HG03175 (cell line): Measurements from ENCODE around the gene TVP23A.
"Not testable (repeated sequence)": the region's sequence is repeated elsewhere in the genome, so short reads cannot be mapped to it uniquely, and the experiment has no call there.

Source experiments
- ATAC-seq: cut with Tn5 transposase; IDR thresholded peaks from one replicate; pipeline ENCODE4 v1.9.1; 2021; ENCODE audit warnings: mild to moderate bottlenecking, moderate library complexity; ENCODE audit not compliant: unreplicated experiment

The TVP23A gene

GRCh38 chr16:10752843-10753523 lies 65.6 kb downstream of the TVP23A start:
- peak; percentile 66 for ATAC-seq

DNA sequence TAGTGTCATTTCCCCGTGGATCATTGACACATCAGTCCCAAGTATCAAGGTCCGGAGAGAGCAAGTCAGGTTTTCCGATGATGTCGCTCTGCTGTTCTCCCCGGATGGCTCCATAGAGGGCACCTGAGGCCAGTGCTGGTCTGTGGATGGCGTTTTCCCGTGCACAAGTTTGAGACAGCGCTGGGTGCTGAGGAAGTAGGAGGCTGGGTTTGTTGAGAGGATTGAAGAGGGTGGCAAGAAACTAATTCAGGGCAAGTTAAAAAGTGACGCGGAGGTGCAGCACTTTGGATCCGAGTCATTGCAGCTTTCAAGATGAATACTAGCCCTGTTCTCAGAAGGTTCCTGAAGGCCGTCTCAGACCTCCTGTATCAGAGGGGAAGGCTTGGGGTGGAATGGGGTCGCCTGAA lies 67.3 kb downstream of the TVP23A start:
- ATAC-seq = no peak

- ATAC-seq = no peak
Observed at GRCh38 chr16:10750793-10751192, 67.8 kb downstream of the TVP23A start.

DNA sequence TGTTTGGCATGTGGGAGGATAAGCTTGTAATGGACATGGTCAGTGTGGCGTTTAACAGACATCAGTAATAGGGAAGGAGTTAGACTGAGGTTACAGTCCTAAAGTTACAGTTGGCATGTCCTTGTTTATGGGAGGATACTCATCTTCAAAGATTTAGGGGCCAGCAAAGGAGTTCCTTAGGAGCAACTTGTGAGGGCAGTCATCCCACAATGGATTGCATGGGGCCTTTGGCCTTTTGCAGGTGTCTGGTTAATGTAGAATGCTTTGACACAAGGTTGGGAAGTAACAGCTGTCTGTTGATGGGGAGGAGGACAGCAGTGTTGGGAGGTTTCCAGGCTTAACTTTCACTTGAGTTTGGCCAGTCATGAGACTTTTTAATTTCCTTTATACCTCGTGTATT lies 72.8 kb downstream of the TVP23A start:
- ATAC-seq = no peak

GRCh38 chr16:10744370-10745030 lies 74.1 kb downstream of the TVP23A start:
- ATAC-seq = no peak

- ATAC-seq = peak; percentile 88
Observed at GRCh38 chr16:10743610-10744369, 74.8 kb downstream of the TVP23A start, which contains the start of gene NUBP1. TSS of gene NUBP1 (plus strand) at chr16:10743842. CDS start at chr16:10743864, 22 bp downstream.

- ATAC-seq = no peak
Observed at GRCh38 chr16:10743227-10743609, 75.4 kb downstream of the TVP23A start.

- ATAC-seq = no peak
Observed at GRCh38 chr16:10741844-10742243, 76.8 kb downstream of the TVP23A start.

- ATAC-seq = not testable (repeated sequence)
Observed at GRCh38 chr16:10741249-10741648, 77.3 kb downstream of the TVP23A start.

GRCh38 chr16:10740845-10741208 lies 77.8 kb downstream of the TVP23A start:
- no peak for ATAC-seq

- ATAC-seq = no peak
Observed at GRCh38 chr16:10740000-10740844, 78.4 kb downstream of the TVP23A start.

- ATAC-seq = peak; percentile 78
Observed at GRCh38 chr16:10738231-10739077, 80.1 kb downstream of the TVP23A start.

GRCh38 chr16:10737068-10737625 lies 81.4 kb downstream of the TVP23A start:
- no peak for ATAC-seq

GRCh38 chr16:10731790-10732189 lies 86.8 kb downstream of the TVP23A start:
- ATAC-seq = no peak

DNA sequence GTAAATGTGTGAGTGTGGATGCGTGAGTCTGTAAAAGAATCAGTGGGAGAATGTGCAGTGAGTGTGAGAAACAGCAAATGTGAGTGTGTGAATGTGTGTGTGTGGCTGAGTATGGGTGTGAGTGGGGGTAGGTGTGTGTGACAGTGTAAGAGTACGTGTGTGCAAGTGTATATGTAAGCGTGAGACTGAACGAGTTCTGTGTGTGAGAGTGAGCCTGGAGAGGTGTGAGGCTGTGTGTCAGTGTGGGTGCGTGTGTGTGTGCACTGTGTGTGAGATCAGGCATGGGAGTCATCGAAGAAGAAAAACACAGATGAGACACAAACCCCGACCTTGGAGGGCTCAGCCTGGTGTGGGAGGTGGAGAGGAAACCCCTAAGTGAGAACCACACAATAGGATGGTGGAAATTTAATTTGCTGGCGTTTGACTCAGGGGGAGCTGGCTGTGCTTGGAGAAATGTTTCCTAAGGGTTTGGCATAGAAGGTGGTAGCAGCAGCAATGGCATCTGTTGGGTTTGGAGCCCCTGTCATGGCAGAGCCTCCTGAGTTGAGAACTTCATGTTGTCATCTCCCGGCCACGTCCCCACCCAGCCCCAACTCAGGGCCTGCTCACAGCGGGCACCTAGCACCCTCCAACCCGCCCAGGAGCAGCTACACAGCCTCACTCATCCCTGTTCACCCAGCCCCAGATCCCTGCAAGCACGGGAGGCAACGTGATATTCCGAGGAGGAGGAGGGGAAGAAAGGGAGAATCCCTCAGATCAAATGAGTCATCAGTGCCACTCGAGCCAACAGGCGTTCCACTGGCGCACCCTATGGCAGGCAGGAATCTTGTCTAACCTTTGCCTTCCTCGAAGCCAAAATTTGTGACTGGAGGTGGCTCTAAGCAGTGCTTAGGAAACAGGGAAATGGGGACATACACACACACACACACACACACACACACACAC lies 89.2 kb downstream of the TVP23A start:
- ATAC-seq = no peak

GRCh38 chr16:10728003-10728887 lies 90.3 kb downstream of the TVP23A start:
- no peak for ATAC-seq
